NT2/D1 (cell line): Measurements from ENCODE around the gene FBXW9.

Experiments used
- YY1 ChIP-seq: IDR thresholded peaks from 2 replicates; pipeline ENCODE4 v1.6.1; 2011; ENCODE audit not compliant: insufficient read length, insufficient read depth
- ZNF274 ChIP-seq: IDR thresholded peaks from 2 replicates; pipeline ENCODE4 v1.6.1; 2011; ENCODE audit warnings: mild to moderate bottlenecking, low read depth, low read length

GRCh38 chr19:12730064-12730463 lies 33.6 kb upstream of the FBXW9 start:
- TF ChIP-seq YY1: no peak
- no peak for TF ChIP-seq ZNF274
